Upper lobe of left lung (tissue), 6 donors: Measurements from ENCODE around the gene ROCK2. TPM values are rescaled to one million over a fixed set of nuclear protein-coding genes. Genes with fewer than 3 reads are reported as not detected.
A peak's percentile ranks its signal among the peaks of the same experiment; 100 is the strongest.

Source experiments
- ATAC-seq, 2 donors: fragments of 200-7000 bp; cut with Tn5 transposase; one replicate each; pipeline ENCODE4 v1.9.1; 2022; ENCODE audit warnings: mild to moderate bottlenecking in 2 of 2, moderate library complexity in 2 of 2; ENCODE audit not compliant: low FRiP score in 2 of 2
- DNase-seq, 2 donors: peaks; one replicate each; pipeline ENCODE4 v3.0.0-alpha.2; 2019 to 2020
- H3K27ac ChIP-seq, 4 donors: fragments of 200-600 bp; sonication (generic); one replicate each; pipeline ENCODE4 v1.5.1; 2016 to 2019
- H3K27me3 ChIP-seq, 4 donors: fragments of 200-600 bp; sonication (generic); one replicate each; pipeline ENCODE4 v1.5.1; 2017 to 2019
- H3K36me3 ChIP-seq, 4 donors: fragments of 200-600 bp; sonication (generic); one replicate each; pipeline ENCODE4 v1.5.1; 2016 to 2019
- H3K4me1 ChIP-seq, 4 donors: fragments of 200-600 bp; sonication (generic); one replicate each; pipeline ENCODE4 v1.5.1; 2018 to 2019
- H3K4me3 ChIP-seq, 4 donors: fragments of 200-600 bp; sonication (generic); one replicate each; pipeline ENCODE4 v1.5.1; 2017 to 2019; ENCODE audit warnings: mild to moderate bottlenecking in 2 of 4, moderate library complexity in 1 of 4
- H3K9me3 ChIP-seq, 4 donors: fragments of 200-600 bp; sonication (generic); one replicate each; pipeline ENCODE4 v1.5.1; 2018 to 2019
- EP300 ChIP-seq, 4 donors: sonication (generic); formaldehyde crosslinking; IDR thresholded peaks; one replicate each; pipeline ENCODE4 v1.5.1; 2017; ENCODE audit warnings: antibody characterized with exemption in 4 of 4, control low read depth in 2 of 4
- POLR2A ChIP-seq, 4 donors: fragments of 450-650 bp; IDR thresholded peaks; one replicate each; pipeline ENCODE4 v1.5.1; 2016 to 2017; ENCODE audit warnings: antibody characterized with exemption in 4 of 4, mild to moderate bottlenecking in 2 of 4
- POLR2AphosphoS5 ChIP-seq, 2 donors: sonication (generic); formaldehyde crosslinking; IDR thresholded peaks; one replicate each; pipeline ENCODE4 v1.5.1; 2017; ENCODE audit warnings: antibody characterized with exemption in 2 of 2
- WGBS, 2 donors: methylation state at CpG; one replicate each; pipeline ENCODE4 v1.1.5; 2017 to 2018; 5-methylcytosine and 5-hydroxymethylcytosine counted together
- total RNA-seq, 6 donors: library from RNA; depleted of rRNA in 4 of 6; stranded (reverse); fragments of >200 nt in 4 of 6; gene quantifications; one replicate each; pipeline versions ENCODE4 v1.1.0 to v1.2.1, GENCODE V29; 2016 to 2021
- TF ChIP-seq, protein P1 (sequence below), 6 experiments: fragments of 450-650 bp in 4 of 6; fragments of 200-600 bp in 2 of 6; sonication (generic) in 2 of 6; IDR thresholded peaks; one replicate each; pipeline ENCODE4 v1.5.1; 2016 to 2019; ENCODE audit warnings: antibody characterized with exemption in 6 of 6
- donor health status: DM: no; HTN: no; CAD: no; lungs with moderate emphysema.
- donor health status: DM: no; HTN: yes; CAD: no; lungs with severe emphysema.

ROCK2 gene
- total RNA-seq, 6 donors from 2014 or later = 37.6 to 99.7 (median 56.2) TPM

DNA sequence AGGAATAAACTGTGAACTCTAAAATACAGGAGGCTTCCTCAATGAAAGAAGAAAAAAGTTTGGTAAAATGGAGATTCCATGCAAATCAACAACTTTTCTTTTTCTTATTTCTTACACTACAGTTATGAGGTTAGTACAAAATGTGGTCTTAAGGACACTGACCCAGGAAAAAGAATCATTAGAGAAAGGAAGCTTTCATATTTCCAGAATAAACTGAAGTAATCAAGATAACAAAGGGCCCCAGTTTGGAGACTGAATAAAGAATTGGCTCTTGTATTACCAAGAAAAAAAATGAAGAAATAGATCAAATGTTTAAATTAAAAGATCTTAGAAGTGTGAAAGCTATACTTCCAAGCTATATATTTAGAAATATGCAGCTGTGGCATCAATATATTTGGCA lies 116.8 kb downstream of the ROCK2 start:
- ATAC-seq = no peak

DNA sequence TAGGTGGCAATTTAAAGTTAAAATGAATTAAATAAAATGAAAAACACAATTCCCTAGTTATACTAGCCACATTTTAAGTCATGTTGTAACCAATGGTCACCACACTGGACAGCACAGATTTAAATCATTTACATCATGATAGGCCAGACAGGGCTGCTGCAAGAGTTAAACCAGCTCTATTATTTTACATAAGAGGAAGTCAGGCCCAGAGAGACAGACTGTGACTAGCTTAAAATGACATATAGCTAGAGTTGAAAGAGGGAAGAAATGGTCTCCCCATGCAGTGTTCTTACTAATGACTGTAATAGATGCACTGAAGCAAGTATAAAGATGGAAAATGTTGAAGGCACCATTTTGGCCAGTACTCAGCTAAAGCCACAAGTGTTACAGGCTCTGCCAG lies 119.5 kb downstream of the ROCK2 start:
- Histone ChIP-seq H3K27ac (no peak overlapping the region), H3K27me3 (no peaks in the 10 kb centered on the region), H3K9me3 (no peaks in the 10 kb centered on the region), H3K36me3 (peaks cover 0 to 31% (median 5%) of the 10 kb centered on the region in 4 donors), H3K4me1 (peaks cover 0 to 4% (median 0%) of the 10 kb centered on the region in 4 donors), H3K4me3 (no peak overlapping the region)
- no peak for DNase-seq
- ATAC-seq = peak in 1 of 2 donors; percentile 16
- TF ChIP-seq POLR2A (IDR thresholded peaks at IDR 0.05) = no peak

More for the DNA sequence above, 116.8 kb downstream of the ROCK2 start:
- no peak overlapping the region for H3K27ac ChIP-seq
- H3K4me1 ChIP-seq = peaks cover 0 to 4% (median 0%) of the 10 kb centered on the region in 4 donors
- no peak for DNase-seq
- TF ChIP-seq, protein P1, sequence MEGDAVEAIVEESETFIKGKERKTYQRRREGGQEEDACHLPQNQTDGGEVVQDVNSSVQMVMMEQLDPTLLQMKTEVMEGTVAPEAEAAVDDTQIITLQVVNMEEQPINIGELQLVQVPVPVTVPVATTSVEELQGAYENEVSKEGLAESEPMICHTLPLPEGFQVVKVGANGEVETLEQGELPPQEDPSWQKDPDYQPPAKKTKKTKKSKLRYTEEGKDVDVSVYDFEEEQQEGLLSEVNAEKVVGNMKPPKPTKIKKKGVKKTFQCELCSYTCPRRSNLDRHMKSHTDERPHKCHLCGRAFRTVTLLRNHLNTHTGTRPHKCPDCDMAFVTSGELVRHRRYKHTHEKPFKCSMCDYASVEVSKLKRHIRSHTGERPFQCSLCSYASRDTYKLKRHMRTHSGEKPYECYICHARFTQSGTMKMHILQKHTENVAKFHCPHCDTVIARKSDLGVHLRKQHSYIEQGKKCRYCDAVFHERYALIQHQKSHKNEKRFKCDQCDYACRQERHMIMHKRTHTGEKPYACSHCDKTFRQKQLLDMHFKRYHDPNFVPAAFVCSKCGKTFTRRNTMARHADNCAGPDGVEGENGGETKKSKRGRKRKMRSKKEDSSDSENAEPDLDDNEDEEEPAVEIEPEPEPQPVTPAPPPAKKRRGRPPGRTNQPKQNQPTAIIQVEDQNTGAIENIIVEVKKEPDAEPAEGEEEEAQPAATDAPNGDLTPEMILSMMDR (IDR thresholded peaks at IDR 0.05) = no peak
- no peak for TF ChIP-seq POLR2A (IDR thresholded peaks at IDR 0.05)
- TF ChIP-seq EP300 (IDR thresholded peaks at IDR 0.05) = no peak
- TF ChIP-seq POLR2AphosphoS5 (IDR thresholded peaks at IDR 0.05) = no peak
- no peaks in the 10 kb centered on the region for H3K27me3 ChIP-seq
- H3K36me3 ChIP-seq = peaks cover 0 to 13% (median 0%) of the 10 kb centered on the region in 4 donors
- no peaks in the 10 kb centered on the region for H3K9me3 ChIP-seq
- H3K4me3 ChIP-seq = no peak overlapping the region

DNA sequence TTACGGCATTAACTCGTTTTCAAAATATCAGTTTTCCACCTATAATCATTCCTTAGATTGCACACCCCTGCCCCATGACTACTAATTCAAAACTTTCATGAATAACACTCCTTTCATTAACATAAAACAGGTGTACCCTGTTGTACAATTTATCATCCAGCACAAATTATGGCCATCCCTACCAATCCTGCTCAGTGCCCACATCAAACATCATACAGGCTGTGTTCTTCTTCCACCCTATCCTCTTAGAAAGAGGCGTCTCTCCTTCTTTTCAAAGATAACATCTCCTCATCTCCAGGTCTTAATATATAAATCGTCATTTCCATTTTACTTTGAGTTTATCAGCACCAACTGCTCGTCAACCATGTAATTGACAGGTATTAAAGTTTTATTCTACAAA lies 121.6 kb downstream of the ROCK2 start:
- Histone ChIP-seq H3K36me3 (peaks cover 0 to 48% (median 9%) of the 10 kb centered on the region in 4 donors), H3K27me3 (no peaks in the 10 kb centered on the region), H3K4me1 (no peaks in the 10 kb centered on the region), H3K4me3 (no peak overlapping the region), H3K9me3 (no peaks in the 10 kb centered on the region), H3K27ac (no peak overlapping the region)
- DNase-seq (no peak), ATAC-seq (no peak)
- TF ChIP-seq POLR2A (IDR thresholded peaks at IDR 0.05) (no peak), EP300 (IDR thresholded peaks at IDR 0.05) (no peak), POLR2AphosphoS5 (IDR thresholded peaks at IDR 0.05) (no peak)
- TF ChIP-seq, protein P1 (IDR thresholded peaks at IDR 0.05) = no peak
- 95 to 96% methylated on average over 5 of the region's 5 CpGs for WGBS, 2 donors

DNA sequence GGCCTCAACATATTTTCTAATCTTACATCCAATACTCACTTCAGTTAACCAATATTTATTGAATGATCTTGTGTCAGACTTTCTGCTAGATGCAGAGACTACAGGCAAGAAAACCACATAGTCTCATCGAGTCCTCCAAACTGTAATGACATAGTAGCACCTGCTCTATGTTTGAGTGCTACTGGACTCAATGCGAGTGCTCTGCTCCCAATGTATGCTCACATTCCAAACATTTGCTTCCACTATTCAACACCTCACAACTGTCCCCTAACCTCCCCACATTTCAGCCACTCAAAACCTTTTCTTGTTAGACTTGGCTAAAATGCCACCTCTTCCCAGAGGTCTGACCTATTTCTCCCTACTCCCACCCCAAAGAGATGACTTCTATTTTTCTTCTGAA lies 124.0 kb downstream of the ROCK2 start:
- Histone ChIP-seq H3K27ac (no peak overlapping the region), H3K4me1 (no peaks in the 10 kb centered on the region), H3K36me3 (peaks cover 0 to 72% (median 22%) of the 10 kb centered on the region in 4 donors), H3K9me3 (no peaks in the 10 kb centered on the region), H3K4me3 (no peak overlapping the region), H3K27me3 (no peaks in the 10 kb centered on the region)
- TF ChIP-seq, protein P1 (IDR thresholded peaks at IDR 0.05) = no peak
- TF ChIP-seq POLR2AphosphoS5 (IDR thresholded peaks at IDR 0.05) = no peak
- no peak for TF ChIP-seq EP300 (IDR thresholded peaks at IDR 0.05)
- TF ChIP-seq POLR2A (IDR thresholded peaks at IDR 0.05) = no peak
- ATAC-seq (no peak), DNase-seq (no peak)
- WGBS, 2 donors = 97 to 98% methylated on average over 2 of the region's 2 CpGs

DNA sequence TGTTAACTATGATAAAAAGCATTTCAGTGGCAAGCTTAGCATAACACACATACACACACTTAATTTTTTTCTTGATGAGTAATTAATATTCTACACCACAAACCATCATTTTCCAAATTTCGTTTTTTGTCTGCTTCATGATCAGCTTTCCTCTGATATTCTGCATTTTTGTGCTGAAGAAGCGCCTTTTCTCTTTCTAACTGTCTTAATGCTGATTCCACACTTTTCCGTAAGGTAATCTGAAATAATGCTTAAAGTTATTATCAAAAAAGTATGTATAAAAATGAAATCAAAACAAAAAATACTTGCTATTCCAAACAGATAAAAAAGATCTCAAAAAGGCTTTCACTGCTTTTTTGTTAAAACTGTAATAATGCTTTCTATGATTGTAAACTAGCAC lies 129.0 kb downstream of the ROCK2 start:
- no peak for DNase-seq
- Histone ChIP-seq H3K4me3 (no peak overlapping the region), H3K27ac (no peak overlapping the region), H3K36me3 (peaks cover 0 to 97% (median 29%) of the 10 kb centered on the region in 4 donors), H3K4me1 (peaks cover 0 to 5% (median 0%) of the 10 kb centered on the region in 4 donors), H3K27me3 (no peaks in the 10 kb centered on the region), H3K9me3 (no peaks in the 10 kb centered on the region)
- ATAC-seq = no peak
- no peak for TF ChIP-seq POLR2AphosphoS5 (IDR thresholded peaks at IDR 0.05)
- no peak for TF ChIP-seq POLR2A (IDR thresholded peaks at IDR 0.05)
- TF ChIP-seq, protein P1 (IDR thresholded peaks at IDR 0.05) = no peak
- TF ChIP-seq EP300 (IDR thresholded peaks at IDR 0.05) = no peak
- WGBS, 2 donors = 93% methylated on average over 3 of the region's 3 CpGs
